Lower lobe of right lung (tissue), 2 donors: ENCODE measurements around the gene KCNN3. TPM values are rescaled to one million over a fixed set of nuclear protein-coding genes. Genes with fewer than 3 reads are reported as not detected.

ENCODE experiments used
- ATAC-seq, 2 donors: fragments of 200-7000 bp; cut with Tn5 transposase; one replicate each; pipeline ENCODE4 v1.9.1; 2020 to 2022; ENCODE audit warnings: mild to moderate bottlenecking in 2 of 2, moderate library complexity in 2 of 2
- DNase-seq: peaks from one replicate; pipeline ENCODE4 v3.0.0-alpha.2; 2020
- H3K27ac ChIP-seq: fragments of 200-600 bp; one replicate; pipeline ENCODE4 v1.8.0; 2022
- H3K27me3 ChIP-seq: fragments of 200-600 bp; one replicate; pipeline ENCODE4 v1.8.0; 2022; ENCODE audit warnings: low read depth
- H3K36me3 ChIP-seq: fragments of 200-600 bp; one replicate; pipeline ENCODE4 v1.8.0; 2022; ENCODE audit warnings: mild to moderate bottlenecking
- H3K4me1 ChIP-seq: fragments of 200-600 bp; one replicate; pipeline ENCODE4 v1.8.0; 2022
- H3K4me3 ChIP-seq: fragments of 200-600 bp; one replicate; pipeline ENCODE4 v1.8.0; 2022; ENCODE audit warnings: mild to moderate bottlenecking
- H3K9me3 ChIP-seq: fragments of 200-600 bp; one replicate; pipeline ENCODE4 v1.8.0; 2022
- intact Hi-C: fragments of 100-400 bp; cut with DNase I; formaldehyde crosslinking; loops from one replicate; pipeline ENCODE4 v1.11.0; 2022
- total RNA-seq: library from RNA; stranded (reverse); fragmentation: NEBNext Ultra II Directional; extraction: Animal tissue kit (Norgen Biotek cat#: 25700); gene quantifications from one replicate; pipeline ENCODE4 v1.2.1, GENCODE V29; 2021
- TF ChIP-seq, protein P1 (sequence below): fragments of 200-600 bp; IDR thresholded peaks from one replicate; pipeline ENCODE4 v1.8.0; 2022; ENCODE audit warnings: antibody characterized with exemption, mild to moderate bottlenecking
- donor health status: DM: no; HTN: yes; CAD: no; lungs with severe emphysema.

The KCNN3 gene
- total RNA-seq, 1 donor from 2014 or later = 4.4 TPM

GRCh38 chr1:154822717-154823116 lies 47.4 kb downstream of the KCNN3 start:
- TF ChIP-seq, protein P1, sequence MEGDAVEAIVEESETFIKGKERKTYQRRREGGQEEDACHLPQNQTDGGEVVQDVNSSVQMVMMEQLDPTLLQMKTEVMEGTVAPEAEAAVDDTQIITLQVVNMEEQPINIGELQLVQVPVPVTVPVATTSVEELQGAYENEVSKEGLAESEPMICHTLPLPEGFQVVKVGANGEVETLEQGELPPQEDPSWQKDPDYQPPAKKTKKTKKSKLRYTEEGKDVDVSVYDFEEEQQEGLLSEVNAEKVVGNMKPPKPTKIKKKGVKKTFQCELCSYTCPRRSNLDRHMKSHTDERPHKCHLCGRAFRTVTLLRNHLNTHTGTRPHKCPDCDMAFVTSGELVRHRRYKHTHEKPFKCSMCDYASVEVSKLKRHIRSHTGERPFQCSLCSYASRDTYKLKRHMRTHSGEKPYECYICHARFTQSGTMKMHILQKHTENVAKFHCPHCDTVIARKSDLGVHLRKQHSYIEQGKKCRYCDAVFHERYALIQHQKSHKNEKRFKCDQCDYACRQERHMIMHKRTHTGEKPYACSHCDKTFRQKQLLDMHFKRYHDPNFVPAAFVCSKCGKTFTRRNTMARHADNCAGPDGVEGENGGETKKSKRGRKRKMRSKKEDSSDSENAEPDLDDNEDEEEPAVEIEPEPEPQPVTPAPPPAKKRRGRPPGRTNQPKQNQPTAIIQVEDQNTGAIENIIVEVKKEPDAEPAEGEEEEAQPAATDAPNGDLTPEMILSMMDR = no peak
- Histone ChIP-seq H3K4me1 (peaks cover 10% of the 10 kb centered on the region), H3K36me3 (no peaks in the 10 kb centered on the region), H3K27me3 (no peaks in the 10 kb centered on the region), H3K4me3 (no peak overlapping the region), H3K27ac (no peak overlapping the region), H3K9me3 (no peaks in the 10 kb centered on the region)
- intact Hi-C loops = no loop called here
- DNase-seq (no peak), ATAC-seq (no peak)

DNA sequence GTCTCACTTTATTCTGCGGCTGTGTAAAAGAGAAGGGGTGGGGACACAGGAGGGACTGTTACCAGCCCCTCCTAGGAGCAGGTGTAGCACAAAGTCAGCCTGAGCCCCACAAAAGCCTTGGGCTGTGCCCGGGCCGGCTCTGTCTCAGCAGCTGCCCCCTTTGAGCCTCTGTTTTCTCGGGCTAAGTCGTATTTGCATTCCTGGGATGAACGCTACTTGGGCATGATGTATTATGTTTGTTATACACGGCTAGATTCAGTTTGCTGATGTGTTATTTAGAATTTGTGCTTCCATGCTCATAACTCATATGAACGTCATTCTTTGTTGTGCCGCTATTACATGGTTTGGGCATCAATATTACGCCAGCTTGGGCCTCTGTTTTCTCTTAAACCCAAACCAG lies 47.8 kb downstream of the KCNN3 start:
- H3K27ac ChIP-seq = no peak overlapping the region
- H3K4me1 ChIP-seq = peaks cover 10% of the 10 kb centered on the region
- no peaks in the 10 kb centered on the region for H3K27me3 ChIP-seq
- no peak for ATAC-seq
- no peak for DNase-seq
- TF ChIP-seq, protein P1 = no peak
- no peak overlapping the region for H3K4me3 ChIP-seq
- no peaks in the 10 kb centered on the region for H3K9me3 ChIP-seq
- no peaks in the 10 kb centered on the region for H3K36me3 ChIP-seq
- intact Hi-C loops = no loop called here

DNA sequence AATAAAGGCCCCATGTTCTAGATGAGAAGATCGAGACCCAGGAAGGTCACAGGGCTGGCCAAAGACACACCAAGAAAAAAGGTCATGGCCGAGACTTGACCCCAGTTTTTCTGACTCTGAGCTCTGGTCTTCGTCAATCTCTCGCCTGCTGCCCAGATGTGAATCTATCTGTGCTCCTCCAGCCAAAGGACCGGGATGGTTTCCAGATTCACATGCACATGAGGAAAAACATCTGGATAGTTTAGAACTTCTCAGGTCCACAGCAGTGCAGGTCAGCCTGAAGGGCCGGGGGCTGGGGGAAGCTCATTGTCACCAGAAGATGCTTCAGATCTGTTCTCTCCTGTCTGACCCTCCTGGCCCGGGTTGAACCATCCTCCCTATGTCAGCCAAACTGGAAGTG lies 49.0 kb downstream of the KCNN3 start:
- no peak overlapping the region for H3K4me3 ChIP-seq
- TF ChIP-seq, protein P1 = no peak
- DNase-seq = no peak
- no peak overlapping the region for H3K27ac ChIP-seq
- no peaks in the 10 kb centered on the region for H3K9me3 ChIP-seq
- no peak for ATAC-seq
- intact Hi-C loops = no loop called here
- no peaks in the 10 kb centered on the region for H3K27me3 ChIP-seq
- peaks cover 10% of the 10 kb centered on the region for H3K4me1 ChIP-seq
- H3K36me3 ChIP-seq = no peaks in the 10 kb centered on the region

- no peak for DNase-seq
- no peak overlapping the region for H3K27ac ChIP-seq
- no peaks in the 10 kb centered on the region for H3K36me3 ChIP-seq
- H3K9me3 ChIP-seq = no peaks in the 10 kb centered on the region
- ATAC-seq = no peak
- peaks cover 10% of the 10 kb centered on the region for H3K4me1 ChIP-seq
- TF ChIP-seq, protein P1 = no peak
- H3K4me3 ChIP-seq = no peak overlapping the region
- H3K27me3 ChIP-seq = no peaks in the 10 kb centered on the region
- intact Hi-C loops = no loop called here
Measured at GRCh38 chr1:154820646-154821045, 49.4 kb downstream of the KCNN3 start.

DNA sequence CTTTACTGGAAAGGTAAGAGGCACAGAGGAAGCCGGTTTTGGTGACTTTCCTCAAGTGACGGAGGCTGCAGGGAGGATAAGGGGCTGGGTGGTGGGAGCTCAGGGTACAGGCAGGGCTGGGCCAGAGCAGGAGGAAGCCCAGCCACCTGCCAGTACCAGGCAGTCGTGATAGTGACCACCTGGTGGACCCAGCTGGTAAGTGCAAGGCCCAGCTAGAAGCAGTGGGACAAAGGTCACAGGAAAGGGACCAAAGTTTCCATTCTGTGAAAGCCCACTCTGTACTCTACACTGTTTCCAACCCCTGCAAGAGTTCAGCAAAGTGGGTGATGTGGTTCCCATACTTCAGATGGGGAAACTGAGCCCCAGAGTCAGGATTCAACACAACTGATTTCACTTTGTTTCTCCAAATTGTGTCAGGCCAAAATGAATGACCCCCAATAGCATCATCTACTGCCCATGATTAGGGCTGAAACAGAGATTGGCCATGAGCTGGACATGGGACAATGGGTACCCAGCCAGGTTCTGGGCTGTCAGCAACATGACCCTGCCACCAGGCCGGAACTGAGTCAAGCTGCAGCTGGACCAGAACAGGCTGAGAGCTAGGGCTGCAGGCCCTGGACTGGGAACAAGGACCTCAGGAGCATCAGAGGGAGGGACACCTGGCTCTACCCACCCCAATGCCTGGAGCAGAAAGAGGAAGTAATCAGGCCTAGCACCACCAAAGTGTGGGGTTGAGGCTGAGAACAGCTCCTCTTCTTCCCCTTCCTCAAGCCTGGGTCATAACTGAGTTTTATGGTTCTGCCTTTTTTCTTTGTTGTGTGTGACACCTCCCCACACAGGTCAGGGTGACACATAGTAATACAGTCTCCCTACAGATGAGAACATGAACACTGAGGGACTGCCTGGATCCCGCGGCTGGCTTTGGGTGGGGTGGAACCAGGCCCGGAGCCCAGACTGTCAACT lies 50.2 kb downstream of the KCNN3 start:
- no peak for DNase-seq
- TF ChIP-seq, protein P1 = peak; percentile 42
- Histone ChIP-seq H3K27me3 (no peaks in the 10 kb centered on the region), H3K4me3 (no peak overlapping the region), H3K4me1 (peaks cover 10% of the 10 kb centered on the region), H3K36me3 (no peaks in the 10 kb centered on the region), H3K27ac (no peak overlapping the region), H3K9me3 (no peaks in the 10 kb centered on the region)
- intact Hi-C loops = no loop called here
- ATAC-seq = peak; percentile 18 to 42
